Measurements from ENCODE around the gene KCMF1.

The KCMF1 gene

GRCh38 chr2:85106489-85107180, 135.7 kb downstream of the KCMF1 start:
- TF ChIP-seq YY1 (IDR thresholded peaks at IDR 0.05; ENCODE audit: insufficient read depth, insufficient read length): no peak
- no peak for TF ChIP-seq SUZ12 (IDR thresholded peaks at IDR 0.05; ENCODE audit: extremely low read depth, insufficient read depth, insufficient read length)
- no peak for TF ChIP-seq ZNF274 (IDR thresholded peaks at IDR 0.05; ENCODE audit: low read depth, low read length)
- no peak for DNase-seq (ENCODE audit: low read depth, low spot score)
- no peak overlapping the region for H3K9ac ChIP-seq (ENCODE audit: insufficient read length, low read depth)
- no peaks in the 10 kb centered on the region for H3K9me3 ChIP-seq (ENCODE audit: insufficient read depth, low read length)
- no peaks in the 10 kb centered on the region for H3K27me3 ChIP-seq (ENCODE audit: insufficient read depth, insufficient read length)
- H3K4me1 ChIP-seq (ENCODE audit: insufficient read depth, insufficient read length): no peaks in the 10 kb centered on the region
- H3K4me3 ChIP-seq (ENCODE audit: insufficient read length, low read depth): no peak overlapping the region
- H3K36me3 ChIP-seq (ENCODE audit: insufficient read depth, insufficient read length, low read length): no peaks in the 10 kb centered on the region
